GM12873 (cell line): Measurements from ENCODE around the gene FLOT2.

Experiments
- CTCF ChIP-seq: IDR thresholded peaks from 2 replicates; pipeline ENCODE4 v1.5.1; 2012; ENCODE audit warnings: low read depth, mild to moderate bottlenecking, moderate library complexity, low read length, control low read depth; ENCODE audit not compliant: insufficient read depth; ENCODE audit errors: missing control alignments

Gene FLOT2

GRCh38 chr17:28891201-28891600 is 6.3 kb downstream of the FLOT2 start:
- no peak for TF ChIP-seq CTCF

GRCh38 chr17:28889996-28890395 is 7.5 kb downstream of the FLOT2 start:
- no peak for TF ChIP-seq CTCF

GRCh38 chr17:28888832-28889231 is 8.7 kb downstream of the FLOT2 start:
- no peak for TF ChIP-seq CTCF

GRCh38 chr17:28887871-28888471 is 9.6 kb downstream of the FLOT2 start:
- no peak for TF ChIP-seq CTCF

- no peak for TF ChIP-seq CTCF
These were observed 11.6 kb downstream of the FLOT2 start for GRCh38 chr17:28885951-28886350.

- TF ChIP-seq CTCF = no peak
These were observed 12.2 kb downstream of the FLOT2 start for GRCh38 chr17:28885363-28885762.

- TF ChIP-seq CTCF = no peak
These were observed 13.4 kb downstream of the FLOT2 start for GRCh38 chr17:28883967-28884702.
